Ectodermal cell (in vitro differentiated cells): ENCODE results near the gene FBLIM1.

Experiments
- H3K27ac ChIP-seq: 2 replicates; pipeline ENCODE4 v1.7.0; 2013; ENCODE audit warnings: mild to moderate bottlenecking, low read depth, low read length; ENCODE audit not compliant: insufficient read depth, poor library complexity, severe bottlenecking
- H3K27me3 ChIP-seq: 2 replicates; pipeline ENCODE4 v1.7.0; 2013; ENCODE audit warnings: mild to moderate bottlenecking, low read length; ENCODE audit not compliant: insufficient read depth, control insufficient read depth, poor library complexity, severe bottlenecking
- H3K36me3 ChIP-seq: one replicate; pipeline ENCODE4 v1.7.0; 2013; ENCODE audit warnings: low read length; ENCODE audit not compliant: control insufficient read depth, insufficient read depth
- H3K4me1 ChIP-seq: one replicate; pipeline ENCODE4 v1.7.0; 2013; ENCODE audit warnings: low read length; ENCODE audit not compliant: control insufficient read depth, insufficient read depth
- H3K4me3 ChIP-seq: 2 replicates; pipeline ENCODE4 v1.7.0; 2013; ENCODE audit warnings: low read depth, low read length, control low read depth; ENCODE audit not compliant: insufficient read depth
- H3K9me3 ChIP-seq: 2 replicates; pipeline ENCODE4 v1.7.0; 2013; ENCODE audit warnings: mild to moderate bottlenecking, low read length, moderate library complexity; ENCODE audit not compliant: control insufficient read depth
- WGBS, 2 experiments: methylation state at CpG; one replicate each; pipeline ENCODE4 v1.1.7; 2013; ENCODE audit warnings: missing lambda C conversion rate in 2 of 2; 5-methylcytosine and 5-hydroxymethylcytosine counted together

FBLIM1 gene

GRCh38 chr1:15767941-15768340, 9.3 kb downstream of the FBLIM1 start:
- 93% methylated on average over 5 of the region's 5 CpGs for WGBS, 2 experiments
- H3K4me3 ChIP-seq: no peak overlapping the region
- H3K36me3 ChIP-seq: no peaks in the 10 kb centered on the region
- no peak overlapping the region for H3K27ac ChIP-seq
- no peaks in the 10 kb centered on the region for H3K9me3 ChIP-seq
- no peaks in the 10 kb centered on the region for H3K27me3 ChIP-seq
- H3K4me1 ChIP-seq: no peaks in the 10 kb centered on the region

GRCh38 chr1:15768388-15768787, 9.8 kb downstream of the FBLIM1 start:
- no peaks in the 10 kb centered on the region for H3K36me3 ChIP-seq
- no peak overlapping the region for H3K27ac ChIP-seq
- H3K9me3 ChIP-seq: no peaks in the 10 kb centered on the region
- 93 to 95% methylated on average over 6 to 7 of the region's 7 CpGs for WGBS, 2 experiments
- no peak overlapping the region for H3K4me3 ChIP-seq
- no peaks in the 10 kb centered on the region for H3K27me3 ChIP-seq
- no peaks in the 10 kb centered on the region for H3K4me1 ChIP-seq

GRCh38 chr1:15770313-15770962, 11.8 kb downstream of the FBLIM1 start:
- Histone ChIP-seq H3K9me3 (no peaks in the 10 kb centered on the region), H3K4me1 (no peaks in the 10 kb centered on the region), H3K27ac (no peak overlapping the region), H3K27me3 (no peaks in the 10 kb centered on the region), H3K36me3 (peaks cover 6% of the 10 kb centered on the region), H3K4me3 (no peak overlapping the region)
- 96% methylated on average over 14 of the region's 14 CpGs for WGBS, 2 experiments

GRCh38 chr1:15771836-15772515, 13.4 kb downstream of the FBLIM1 start:
- H3K4me1 ChIP-seq: no peaks in the 10 kb centered on the region

GRCh38 chr1:15775706-15776105, 17.1 kb downstream of the FBLIM1 start:
- H3K27ac ChIP-seq: no peak overlapping the region
- no peaks in the 10 kb centered on the region for H3K4me1 ChIP-seq
- H3K27me3 ChIP-seq: no peaks in the 10 kb centered on the region
- H3K9me3 ChIP-seq: no peaks in the 10 kb centered on the region
- H3K36me3 ChIP-seq: peaks cover 6% of the 10 kb centered on the region
- no peak overlapping the region for H3K4me3 ChIP-seq
- WGBS, 2 experiments: 85 to 91% methylated on average over 2 of the region's 2 CpGs

More at GRCh38 chr1:15771836-15772515, 13.4 kb downstream of the FBLIM1 start:
- 83 to 94% methylated on average over 6 of the region's 6 CpGs for WGBS, 2 experiments
- H3K27ac ChIP-seq: no peak overlapping the region
- no peaks in the 10 kb centered on the region for H3K27me3 ChIP-seq
- no peaks in the 10 kb centered on the region for H3K9me3 ChIP-seq
- H3K36me3 ChIP-seq: peaks cover 6% of the 10 kb centered on the region
- no peak overlapping the region for H3K4me3 ChIP-seq

GRCh38 chr1:15777909-15778707, 19.5 kb downstream of the FBLIM1 start:
- 91 to 93% methylated on average over 6 to 7 of the region's 7 CpGs for WGBS, 2 experiments
- Histone ChIP-seq H3K36me3 (peaks cover 6% of the 10 kb centered on the region), H3K27ac (no peak overlapping the region), H3K9me3 (no peaks in the 10 kb centered on the region), H3K4me1 (no peaks in the 10 kb centered on the region), H3K27me3 (no peaks in the 10 kb centered on the region), H3K4me3 (no peak overlapping the region)

GRCh38 chr1:15785683-15786082, 27.1 kb downstream of the FBLIM1 start:
- Histone ChIP-seq H3K27me3 (no peaks in the 10 kb centered on the region), H3K36me3 (no peaks in the 10 kb centered on the region), H3K27ac (no peak overlapping the region), H3K4me1 (no peaks in the 10 kb centered on the region), H3K4me3 (no peak overlapping the region), H3K9me3 (no peaks in the 10 kb centered on the region)
- WGBS, 2 experiments: 94 to 96% methylated on average over 8 of the region's 8 CpGs

- Histone ChIP-seq H3K4me1 (no peaks in the 10 kb centered on the region), H3K36me3 (no peaks in the 10 kb centered on the region), H3K27ac (no peak overlapping the region), H3K9me3 (no peaks in the 10 kb centered on the region), H3K27me3 (no peaks in the 10 kb centered on the region), H3K4me3 (no peak overlapping the region)
- WGBS, 2 experiments: 92 to 94% methylated on average over 10 of the region's 10 CpGs
Measured at GRCh38 chr1:15786581-15786980, 28.0 kb downstream of the FBLIM1 start.

GRCh38 chr1:15788624-15789301, 30.2 kb downstream of the FBLIM1 start:
- Histone ChIP-seq H3K4me1 (no peaks in the 10 kb centered on the region), H3K36me3 (no peaks in the 10 kb centered on the region), H3K4me3 (no peak overlapping the region), H3K27ac (no peak overlapping the region), H3K27me3 (no peaks in the 10 kb centered on the region), H3K9me3 (no peaks in the 10 kb centered on the region)
- 91 to 94% methylated on average over 13 of the region's 13 CpGs for WGBS, 2 experiments

GRCh38 chr1:15796086-15796462, 37.5 kb downstream of the FBLIM1 start:
- H3K4me3 ChIP-seq: no peak overlapping the region
- H3K9me3 ChIP-seq: no peaks in the 10 kb centered on the region
- 81 to 96% methylated on average over 2 of the region's 2 CpGs for WGBS, 2 experiments
- H3K27me3 ChIP-seq: no peaks in the 10 kb centered on the region
- no peak overlapping the region for H3K27ac ChIP-seq
- H3K36me3 ChIP-seq: no peaks in the 10 kb centered on the region
- peaks cover 11% of the 10 kb centered on the region for H3K4me1 ChIP-seq
